ENCODE data around the gene PRORP. TPM values are rescaled to one million over a fixed set of nuclear protein-coding genes. Genes with fewer than 3 reads are reported as not detected.

PRORP gene
- total RNA-seq, 3 donors from 2014 or later = 18.6 to 30.7 (median 27.5) TPM

GRCh38 chr14:35159742-35160409 is 37.5 kb downstream of the PRORP start:
- DNase-seq (no peak), ATAC-seq (peak; percentile 95)
- Histone ChIP-seq H3K36me3 (ENCODE audit: low read depth) (no peaks in the 10 kb centered on the region), H3K4me1 (ENCODE audit: low read depth) (no peaks in the 10 kb centered on the region), H3K4me3 (no peak overlapping the region), H3K9me3 (no peaks in the 10 kb centered on the region)
- no peak for TF ChIP-seq CTCF (IDR thresholded peaks at IDR 0.05)
- intact Hi-C loops (cut with DNase I, micrococcal nuclease) = no loop called here

- H3K4me3 ChIP-seq = no peak overlapping the region
Observed at GRCh38 chr14:35161231-35161630, 38.9 kb downstream of the PRORP start.

GRCh38 chr14:35163384-35163783 is 41.0 kb downstream of the PRORP start:
- intact Hi-C loops (cut with DNase I, micrococcal nuclease) = no loop called here
- H3K4me1 ChIP-seq (ENCODE audit: low read depth) = no peaks in the 10 kb centered on the region
- no peaks in the 10 kb centered on the region for H3K36me3 ChIP-seq (ENCODE audit: low read depth)
- DNase-seq = no peak
- H3K9me3 ChIP-seq = no peaks in the 10 kb centered on the region
- no peak overlapping the region for H3K4me3 ChIP-seq
- no peak for TF ChIP-seq CTCF (IDR thresholded peaks at IDR 0.05)
- ATAC-seq = no peak

More at GRCh38 chr14:35161231-35161630, 38.9 kb downstream of the PRORP start:
- Histone ChIP-seq H3K36me3 (ENCODE audit: low read depth) (no peaks in the 10 kb centered on the region), H3K9me3 (no peaks in the 10 kb centered on the region), H3K4me1 (ENCODE audit: low read depth) (no peaks in the 10 kb centered on the region)
- ATAC-seq (no peak), DNase-seq (no peak)
- TF ChIP-seq CTCF (IDR thresholded peaks at IDR 0.05) = no peak
- intact Hi-C loops (cut with DNase I, micrococcal nuclease) = no loop called here

- Histone ChIP-seq H3K36me3 (ENCODE audit: low read depth) (no peaks in the 10 kb centered on the region), H3K4me3 (no peak overlapping the region), H3K9me3 (no peaks in the 10 kb centered on the region), H3K4me1 (ENCODE audit: low read depth) (no peaks in the 10 kb centered on the region)
- intact Hi-C loops (cut with DNase I, micrococcal nuclease) = no loop called here
- ATAC-seq = peak; percentile 82
- no peak for TF ChIP-seq CTCF (IDR thresholded peaks at IDR 0.05)
- DNase-seq = no peak
Observed at GRCh38 chr14:35164849-35165248, 42.5 kb downstream of the PRORP start.

- ATAC-seq = no peak
- no peak for DNase-seq
- Histone ChIP-seq H3K36me3 (ENCODE audit: low read depth) (no peaks in the 10 kb centered on the region), H3K4me1 (ENCODE audit: low read depth) (no peaks in the 10 kb centered on the region), H3K9me3 (no peaks in the 10 kb centered on the region), H3K4me3 (no peak overlapping the region)
- intact Hi-C loops (cut with DNase I, micrococcal nuclease) = no loop called here
- no peak for TF ChIP-seq CTCF (IDR thresholded peaks at IDR 0.05)
Observed at GRCh38 chr14:35167496-35167895, 45.1 kb downstream of the PRORP start.

Other genes with a start within 250 kb of the PRORP start
- gene BAZ1A, start 247.2 kb upstream of the PRORP start, total RNA-seq = 10 to 100 TPM; 30.6 to 30.9 (median 30.8) TPM
- 10 to 100 TPM; 32.9 to 45.6 (median 40.6) TPM for gene SRP54, start 139.6 kb upstream of the PRORP start, total RNA-seq
- gene FAM177A1, start 76.3 kb upstream of the PRORP start, total RNA-seq = 100 to 1,000 TPM in 2 of 3 donors, 10 to 100 TPM in 1; 98.1 to 152 (median 142) TPM
- 10 to 100 TPM; 21.5 to 35.5 (median 23.0) TPM for gene PPP2R3C, start 562 bp upstream of the PRORP start, total RNA-seq
- gene PSMA6, start 169.8 kb downstream of the PRORP start, total RNA-seq = 100 to 1,000 TPM; 130 to 183 (median 159) TPM